Activated CD8-positive, alpha-beta memory T cell treated with anti-CD3 and anti-CD28 coated beads for 48 hours (primary cell): ENCODE data around the gene SH2D3A.
A peak's percentile ranks its signal among the peaks of the same experiment; 100 is the strongest.
"Not testable (repeated sequence)": the region's sequence is repeated elsewhere in the genome, so short reads cannot be mapped to it uniquely, and the experiment has no call there.

Source experiments
- DNase-seq, 3 experiments: peaks; one replicate each; pipeline ENCODE4 v3.0.0-alpha.2; 2020; ENCODE audit warnings: low read depth in 2 of 3, low spot score in 2 of 3

Gene SH2D3A

DNA sequence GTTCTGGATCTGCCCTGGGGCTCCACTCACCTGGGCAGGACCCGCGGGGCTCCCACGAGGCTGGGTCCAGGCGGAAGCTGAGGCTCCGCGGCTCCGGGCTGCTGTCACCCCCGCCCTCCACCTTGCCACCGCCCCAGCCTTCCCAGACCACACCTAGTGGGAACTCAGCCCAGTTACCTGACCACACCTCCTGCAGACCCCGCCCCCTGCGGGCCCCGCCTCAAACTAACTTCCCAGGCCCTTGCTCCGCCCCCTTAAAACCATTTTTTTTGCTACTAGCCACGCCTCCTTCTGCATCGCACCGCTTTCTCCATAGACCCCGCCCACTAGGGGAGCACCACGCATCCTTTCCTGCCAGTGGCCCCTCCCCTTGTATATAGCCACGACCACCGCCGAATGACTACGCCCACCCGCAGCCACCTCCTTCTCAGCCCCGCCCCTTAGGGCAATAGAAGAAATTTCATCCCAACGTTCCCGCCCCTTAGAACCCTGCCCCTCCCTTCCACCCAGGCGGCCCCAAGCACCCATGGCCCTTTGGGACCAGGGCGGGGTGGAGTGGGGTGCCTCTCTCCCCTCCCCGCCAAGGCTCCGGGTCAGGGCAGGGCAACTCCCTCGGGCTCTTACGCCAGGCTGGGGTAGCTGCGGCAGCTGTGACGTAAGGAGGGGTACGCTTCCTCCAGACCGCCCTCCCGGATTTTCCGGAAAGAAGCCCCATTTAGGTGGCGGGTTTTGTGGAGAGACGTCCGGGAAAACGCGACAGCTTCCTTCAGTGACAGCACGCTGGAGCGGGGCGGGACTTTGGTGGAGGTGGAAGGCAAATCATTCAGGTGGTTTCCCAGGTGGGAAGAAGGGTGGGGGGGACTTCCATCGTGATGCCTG, at the start of gene SH2D3A:
Gene SH2D3A, minus strand, starts transcription at position 79 of the 879 bp plus-strand sequence. CDS start 3,687 bp downstream, outside the sequence.
- DNase-seq, result peak; percentile 80 to 86 (median 81)

DNA sequence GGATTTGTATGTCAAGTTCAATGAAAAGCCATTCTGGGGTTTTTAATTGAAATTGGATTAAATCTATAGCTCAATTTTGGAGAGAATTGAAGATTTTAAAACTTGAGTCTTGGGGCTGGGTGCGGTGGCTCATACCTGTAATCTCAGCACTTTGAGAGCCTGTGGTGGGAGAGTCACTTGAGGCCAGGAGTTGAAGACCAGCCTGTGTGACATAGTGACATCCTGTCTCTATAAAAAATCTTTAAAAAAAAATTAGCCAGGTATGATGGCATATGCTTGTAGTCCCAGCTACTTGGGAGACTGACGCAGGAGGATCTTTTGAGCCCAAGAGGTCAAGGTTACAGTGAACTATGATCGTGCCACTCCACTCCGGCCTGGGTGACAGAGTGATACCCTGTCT, 46.4 kb upstream of the SH2D3A start:
- no peak for DNase-seq

- no peak for DNase-seq
Measured at GRCh38 chr19:6812612-6813011, 45.4 kb upstream of the SH2D3A start.

GRCh38 chr19:6811906-6812305, 44.7 kb upstream of the SH2D3A start:
- no peak for DNase-seq

DNA sequence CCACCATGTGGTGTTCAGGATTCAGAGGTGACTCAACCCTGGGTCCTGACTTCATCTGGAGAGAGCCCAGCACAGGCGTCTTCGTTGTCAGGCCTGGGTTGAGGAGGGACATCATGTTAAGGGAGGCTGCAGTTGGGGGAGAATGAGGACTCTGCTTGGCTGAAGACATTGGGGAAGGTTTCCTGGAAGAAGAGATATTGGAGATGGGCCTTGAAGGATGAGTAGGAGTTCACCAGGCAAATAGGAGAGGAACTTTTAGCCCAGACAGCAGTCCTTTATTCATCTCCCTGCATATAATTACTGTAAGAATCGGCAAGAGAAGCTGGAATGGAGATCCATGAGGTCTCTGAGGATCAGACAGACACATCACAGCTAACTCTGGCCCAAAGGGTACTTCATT, 44.1 kb upstream of the SH2D3A start:
- DNase-seq, result no peak

DNA sequence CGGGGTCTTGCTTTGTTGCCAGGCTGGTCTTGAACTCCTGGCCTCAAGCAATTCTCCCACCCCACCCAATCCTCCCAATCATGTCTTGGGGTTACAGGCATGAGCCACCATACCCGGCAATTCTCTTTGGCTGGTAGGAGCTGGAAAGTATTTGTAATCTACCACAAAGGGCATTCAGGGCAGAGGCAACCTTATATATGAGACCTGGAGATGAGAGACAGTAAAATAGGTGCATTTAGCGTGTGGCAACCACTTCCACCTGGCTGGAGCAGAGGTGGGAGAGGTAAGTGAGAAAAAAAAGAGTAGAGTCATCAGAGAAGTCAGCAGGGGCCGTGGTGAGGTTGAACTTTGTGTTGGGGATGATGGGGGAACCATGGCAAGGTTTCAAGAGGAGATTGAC, 42.0 kb upstream of the SH2D3A start:
- no peak for DNase-seq

- DNase-seq, result no peak
Measured at GRCh38 chr19:6808494-6808893, 41.3 kb upstream of the SH2D3A start.

DNA sequence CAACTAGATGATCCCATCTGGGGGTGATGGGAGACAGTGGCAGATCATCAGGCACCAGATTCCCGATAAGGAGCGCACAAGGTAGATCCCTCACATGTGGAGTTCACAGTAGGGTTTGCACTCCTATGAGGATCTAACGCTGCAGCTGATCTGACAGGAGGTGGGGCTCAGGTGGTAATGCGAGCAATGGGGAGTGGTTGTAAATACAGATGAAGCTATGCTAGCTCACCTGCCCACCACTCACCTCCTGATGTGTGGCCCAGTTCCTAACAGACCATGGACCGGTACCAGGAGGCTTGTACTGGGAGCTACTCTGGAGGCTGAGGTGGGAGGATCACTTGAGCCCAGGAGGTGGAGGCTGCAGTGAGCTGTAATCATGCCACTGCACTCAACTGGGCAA, 40.1 kb upstream of the SH2D3A start:
- DNase-seq, result no peak

GRCh38 chr19:6806488-6806887, 39.3 kb upstream of the SH2D3A start:
- DNase-seq, result no peak

DNA sequence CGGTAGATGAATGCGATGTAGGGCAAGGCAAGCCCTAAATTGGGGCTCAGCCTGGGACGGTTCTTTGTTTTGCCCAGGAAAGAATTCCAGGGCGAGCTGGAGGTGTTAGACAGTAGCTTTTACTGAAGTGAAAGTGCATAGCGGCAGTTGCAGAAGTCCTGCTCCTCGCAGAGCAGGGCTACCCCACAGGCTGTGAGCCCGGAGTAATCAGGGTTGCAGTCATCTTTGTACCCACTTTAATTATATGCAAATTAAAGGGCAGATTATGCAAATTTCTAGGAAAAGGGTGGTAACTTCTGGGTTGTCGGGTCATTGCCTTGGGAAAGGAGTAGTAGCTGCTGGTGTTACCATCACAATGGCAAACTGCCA, 35.8 kb upstream of the SH2D3A start:
- DNase-seq, result no peak

GRCh38 chr19:6802336-6803035, 35.3 kb upstream of the SH2D3A start:
- peak; percentile 52 to 66 (median 65) for DNase-seq

DNA sequence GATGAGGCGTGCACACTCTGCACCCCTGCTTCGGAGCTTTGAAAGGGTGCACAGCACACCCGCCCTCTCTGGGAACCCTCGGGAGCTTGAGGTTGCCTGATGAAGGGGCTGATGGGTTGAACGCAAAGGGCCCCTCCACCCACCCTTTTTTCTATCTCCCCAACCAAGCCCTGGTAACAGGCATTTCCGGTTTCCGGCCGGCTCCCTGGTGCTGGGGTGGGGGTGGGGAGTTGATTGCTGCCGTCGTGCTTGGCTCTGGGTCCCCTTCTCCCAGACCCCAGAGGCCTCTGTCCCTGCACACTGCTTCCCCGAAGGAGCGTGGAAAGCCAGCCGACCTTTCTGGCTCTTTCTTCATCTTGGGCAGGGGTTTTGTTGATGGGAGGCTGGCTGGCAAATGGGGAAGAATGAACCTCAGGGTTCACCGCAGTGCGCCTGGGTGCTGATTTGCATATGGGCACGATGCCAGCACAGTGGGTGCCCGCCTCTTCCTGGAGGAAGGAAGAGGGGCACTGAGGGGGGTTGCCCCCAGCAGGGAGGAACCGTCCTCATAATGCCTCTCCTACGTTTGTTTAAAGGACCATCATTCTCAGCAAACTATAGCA, 34.4 kb upstream of the SH2D3A start:
- peak; percentile 59 to 72 (median 64) for DNase-seq

- DNase-seq, result peak in 1 of 3 experiments; percentile 4
Measured at GRCh38 chr19:6800991-6801484, 33.8 kb upstream of the SH2D3A start.

DNA sequence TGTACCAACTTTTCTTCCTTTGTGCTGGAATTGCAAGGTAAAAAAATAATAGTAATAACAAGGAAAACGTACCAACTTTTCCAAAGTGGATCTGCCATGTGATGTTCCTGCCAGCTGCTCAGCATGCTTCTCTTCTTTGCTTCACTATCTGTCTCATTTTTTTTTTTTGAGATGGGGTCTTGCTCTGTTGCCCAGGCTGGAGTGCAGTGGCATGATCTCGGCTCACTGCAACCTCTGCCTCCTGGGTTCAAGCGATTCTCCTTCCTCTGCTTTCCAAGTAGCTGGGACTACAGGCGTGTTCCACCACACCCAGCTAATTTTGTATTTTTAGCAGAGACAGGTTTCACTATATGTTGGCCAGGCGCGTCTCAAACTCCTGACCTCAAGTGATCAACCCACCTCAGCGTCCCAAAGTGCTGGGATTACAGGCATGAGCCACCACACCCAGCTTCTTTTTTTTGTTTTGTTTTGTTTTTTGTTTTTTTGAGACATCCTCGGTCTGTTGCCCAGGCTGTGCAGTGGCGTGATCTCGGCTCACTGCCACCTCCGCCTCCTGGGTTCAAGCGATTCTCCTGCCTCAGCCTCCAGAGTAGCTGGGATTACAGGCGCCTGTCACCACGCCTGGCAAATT, 33.0 kb upstream of the SH2D3A start:
- not testable (repeated sequence) for DNase-seq

GRCh38 chr19:6797646-6798045, 30.4 kb upstream of the SH2D3A start:
- no peak for DNase-seq

DNA sequence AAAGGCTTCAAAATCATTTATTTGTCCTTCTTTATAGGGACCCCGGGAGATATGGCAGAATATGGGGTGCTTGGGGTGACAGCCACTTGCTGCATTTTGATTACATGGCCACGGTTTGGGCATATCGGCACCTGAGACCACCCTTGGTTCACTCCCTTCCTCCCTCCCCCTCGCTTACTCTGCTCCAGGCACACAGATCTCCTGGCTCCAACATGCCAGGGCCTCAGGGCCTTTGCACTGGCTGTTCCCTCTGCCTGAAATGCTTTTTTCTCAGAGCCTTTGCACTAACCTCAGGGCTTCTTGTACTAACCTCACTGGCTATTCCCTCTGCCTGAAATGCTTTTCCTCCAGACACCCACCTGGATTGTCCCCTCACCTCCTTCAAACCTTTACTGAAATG, 29.0 kb upstream of the SH2D3A start:
- DNase-seq, result no peak

- no peak for DNase-seq
Measured at GRCh38 chr19:6794686-6795431, 27.6 kb upstream of the SH2D3A start.

GRCh38 chr19:6793973-6794372, 26.7 kb upstream of the SH2D3A start:
- no peak for DNase-seq

DNA sequence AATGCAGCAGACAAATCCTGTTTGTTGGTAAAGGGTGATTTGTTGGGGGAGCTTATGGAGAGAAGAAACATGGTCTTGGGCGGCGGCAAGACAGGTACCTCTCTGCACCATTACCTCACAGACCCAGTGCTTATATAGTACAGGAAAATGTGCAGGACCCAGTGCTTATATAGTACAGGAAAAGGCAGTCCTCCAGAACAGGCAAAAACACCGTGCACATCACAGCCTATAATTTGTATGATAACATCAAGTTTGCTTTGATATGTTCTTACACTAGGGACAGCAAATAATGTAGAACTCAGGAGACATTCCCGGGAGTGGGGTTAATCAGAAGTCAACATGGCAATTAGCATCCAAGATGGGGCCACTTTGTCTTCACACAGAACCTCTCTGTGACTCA, 26.2 kb upstream of the SH2D3A start:
- no peak for DNase-seq

GRCh38 chr19:6791237-6791636, 24.0 kb upstream of the SH2D3A start:
- DNase-seq, result no peak
